H4 (cell line): Measurements from ENCODE around the gene VCAN. TPM values are rescaled to one million over a fixed set of nuclear protein-coding genes. Genes with fewer than 3 reads are reported as not detected.

Experiments
- DNase-seq: peaks from one replicate; pipeline ENCODE4 v3.0.0-alpha.2; 2015; ENCODE audit warnings: low spot score
- total RNA-seq: library from RNA; depleted of rRNA; stranded (reverse); fragments of >200 nt; shearing (Covaris generic); gene quantifications from 2 replicates; pipeline ENCODE4 v1.2.3, GENCODE V29; 2014; rRNA removed

Gene VCAN
- total RNA-seq, 1 experiment from 2014 or later, result 14.4 TPM

GRCh38 chr5:83564069-83564749 is 92.7 kb downstream of the VCAN start:
- DNase-seq, result peak; percentile 43

- no peak for DNase-seq
Measured at GRCh38 chr5:83567741-83568140, 96.2 kb downstream of the VCAN start.

GRCh38 chr5:83568186-83568585 is 96.6 kb downstream of the VCAN start:
- peak; percentile 73 for DNase-seq

GRCh38 chr5:83570916-83571315 is 99.4 kb downstream of the VCAN start:
- DNase-seq, result no peak

GRCh38 chr5:83572271-83572670 is 100.7 kb downstream of the VCAN start:
- DNase-seq, result no peak

- DNase-seq, result no peak
Measured at GRCh38 chr5:83576341-83576740, 104.8 kb downstream of the VCAN start.

- DNase-seq, result no peak
Measured at GRCh38 chr5:83577036-83577636, 105.6 kb downstream of the VCAN start.

GRCh38 chr5:83583859-83584258 is 112.3 kb downstream of the VCAN start:
- DNase-seq, result peak; percentile 72

- no peak for DNase-seq
Measured at GRCh38 chr5:83586874-83587776, 115.6 kb downstream of the VCAN start.

GRCh38 chr5:83589786-83590185 is 118.2 kb downstream of the VCAN start:
- no peak for DNase-seq

GRCh38 chr5:83590966-83591365 is 119.4 kb downstream of the VCAN start:
- DNase-seq, result no peak

GRCh38 chr5:83595217-83595616 is 123.7 kb downstream of the VCAN start:
- no peak for DNase-seq

- peak; percentile 56 for DNase-seq
Measured at GRCh38 chr5:83608122-83608521, 136.6 kb downstream of the VCAN start.

- no peak for DNase-seq
Measured at GRCh38 chr5:83614841-83615240, 143.3 kb downstream of the VCAN start.

- no peak for DNase-seq
Measured at GRCh38 chr5:83628360-83628759, 156.8 kb downstream of the VCAN start.

Other genes starting within 250 kb of the VCAN start
- gene HAPLN1, start 249.1 kb downstream of the VCAN start, total RNA-seq, result 4.5 and 6.5 TPM in 2 replicates